WTC11 (cell line): Measurements from ENCODE around the gene IL17RE.

Experiments used
- KAT7 ChIP-seq: sonication (generic); formaldehyde crosslinking; IDR thresholded peaks from 2 replicates; pipeline ENCODE4 v1.8.1; 2023; ENCODE audit warnings: missing genetic modification reagents, mild to moderate bottlenecking, borderline replicate concordance
- TCF7 ChIP-seq: sonication (generic); formaldehyde crosslinking; IDR thresholded peaks from 2 replicates; pipeline ENCODE4 v1.8.0; 2022; ENCODE audit warnings: mild to moderate bottlenecking, low read depth, missing genetic modification reagents, moderate library complexity
- TF ChIP-seq, protein P1 (sequence below): fragments of 200-600 bp; IDR thresholded peaks from 2 replicates; pipeline ENCODE4 v1.8.0; 2022; ENCODE audit warnings: antibody characterized with exemption
- TF ChIP-seq, protein P2 (sequence below): sonication (generic); formaldehyde crosslinking; IDR thresholded peaks from 2 replicates; pipeline ENCODE4 v1.8.1; 2022; ENCODE audit warnings: low read depth, missing genetic modification reagents, borderline replicate concordance
- TF ChIP-seq, protein P3 (sequence below): sonication (generic); formaldehyde crosslinking; IDR thresholded peaks from 2 replicates; pipeline ENCODE4 v1.8.1; 2022; ENCODE audit warnings: low read depth, mild to moderate bottlenecking, moderate library complexity, missing genetic modification reagents, borderline replicate concordance

DNA sequence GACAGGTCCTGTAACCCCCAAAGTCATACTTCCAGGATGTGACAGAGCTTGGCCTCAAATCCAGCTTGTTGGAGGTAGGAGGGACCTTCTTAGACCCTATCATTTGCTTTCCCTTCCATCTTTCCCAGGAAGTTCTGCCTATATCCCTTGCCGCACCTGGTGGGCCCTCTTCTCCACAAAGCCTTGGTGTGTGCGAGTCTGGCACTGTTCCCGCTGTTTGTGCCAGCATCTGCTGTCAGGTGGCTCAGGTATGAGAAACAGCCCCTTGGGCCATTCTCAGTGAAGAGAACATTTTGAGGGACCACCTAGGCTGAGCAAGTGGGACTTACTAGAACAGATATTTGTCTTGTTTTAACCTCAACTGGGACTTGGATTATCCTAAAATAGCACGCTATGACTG is 1.3 kb downstream of the IL17RE start:
- TF ChIP-seq, protein P1, sequence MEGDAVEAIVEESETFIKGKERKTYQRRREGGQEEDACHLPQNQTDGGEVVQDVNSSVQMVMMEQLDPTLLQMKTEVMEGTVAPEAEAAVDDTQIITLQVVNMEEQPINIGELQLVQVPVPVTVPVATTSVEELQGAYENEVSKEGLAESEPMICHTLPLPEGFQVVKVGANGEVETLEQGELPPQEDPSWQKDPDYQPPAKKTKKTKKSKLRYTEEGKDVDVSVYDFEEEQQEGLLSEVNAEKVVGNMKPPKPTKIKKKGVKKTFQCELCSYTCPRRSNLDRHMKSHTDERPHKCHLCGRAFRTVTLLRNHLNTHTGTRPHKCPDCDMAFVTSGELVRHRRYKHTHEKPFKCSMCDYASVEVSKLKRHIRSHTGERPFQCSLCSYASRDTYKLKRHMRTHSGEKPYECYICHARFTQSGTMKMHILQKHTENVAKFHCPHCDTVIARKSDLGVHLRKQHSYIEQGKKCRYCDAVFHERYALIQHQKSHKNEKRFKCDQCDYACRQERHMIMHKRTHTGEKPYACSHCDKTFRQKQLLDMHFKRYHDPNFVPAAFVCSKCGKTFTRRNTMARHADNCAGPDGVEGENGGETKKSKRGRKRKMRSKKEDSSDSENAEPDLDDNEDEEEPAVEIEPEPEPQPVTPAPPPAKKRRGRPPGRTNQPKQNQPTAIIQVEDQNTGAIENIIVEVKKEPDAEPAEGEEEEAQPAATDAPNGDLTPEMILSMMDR = no peak
- TF ChIP-seq KAT7 = no peak
- TF ChIP-seq, protein P2, sequence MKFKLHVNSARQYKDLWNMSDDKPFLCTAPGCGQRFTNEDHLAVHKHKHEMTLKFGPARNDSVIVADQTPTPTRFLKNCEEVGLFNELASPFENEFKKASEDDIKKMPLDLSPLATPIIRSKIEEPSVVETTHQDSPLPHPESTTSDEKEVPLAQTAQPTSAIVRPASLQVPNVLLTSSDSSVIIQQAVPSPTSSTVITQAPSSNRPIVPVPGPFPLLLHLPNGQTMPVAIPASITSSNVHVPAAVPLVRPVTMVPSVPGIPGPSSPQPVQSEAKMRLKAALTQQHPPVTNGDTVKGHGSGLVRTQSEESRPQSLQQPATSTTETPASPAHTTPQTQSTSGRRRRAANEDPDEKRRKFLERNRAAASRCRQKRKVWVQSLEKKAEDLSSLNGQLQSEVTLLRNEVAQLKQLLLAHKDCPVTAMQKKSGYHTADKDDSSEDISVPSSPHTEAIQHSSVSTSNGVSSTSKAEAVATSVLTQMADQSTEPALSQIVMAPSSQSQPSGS (CRISPR knock-in tag) = no peak
- TF ChIP-seq, protein P3, sequence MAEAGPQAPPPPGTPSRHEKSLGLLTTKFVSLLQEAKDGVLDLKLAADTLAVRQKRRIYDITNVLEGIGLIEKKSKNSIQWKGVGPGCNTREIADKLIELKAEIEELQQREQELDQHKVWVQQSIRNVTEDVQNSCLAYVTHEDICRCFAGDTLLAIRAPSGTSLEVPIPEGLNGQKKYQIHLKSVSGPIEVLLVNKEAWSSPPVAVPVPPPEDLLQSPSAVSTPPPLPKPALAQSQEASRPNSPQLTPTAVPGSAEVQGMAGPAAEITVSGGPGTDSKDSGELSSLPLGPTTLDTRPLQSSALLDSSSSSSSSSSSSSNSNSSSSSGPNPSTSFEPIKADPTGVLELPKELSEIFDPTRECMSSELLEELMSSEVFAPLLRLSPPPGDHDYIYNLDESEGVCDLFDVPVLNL (CRISPR knock-in tag) = no peak
- TF ChIP-seq TCF7 (CRISPR knock-in tag) = no peak
